H54 (cell line): Measurements from ENCODE around the gene DBNDD1.

Source experiments
- DNase-seq: peaks from one replicate; pipeline ENCODE4 v3.0.0; 2011; ENCODE audit warnings: low spot score, mixed read lengths; ENCODE audit not compliant: insufficient read length
- FAIRE-seq: peaks from 3 replicates; lab custom pipeline; 2011; peaks lifted over from hg19 to GRCh38; lab: Jason Lieb, UNC
- POLR2A ChIP-seq: IDR thresholded peaks from 2 replicates; pipeline ENCODE4 v1.6.1; 2011; ENCODE audit warnings: low read depth, mild to moderate bottlenecking, low read length

The DBNDD1 gene

DNA sequence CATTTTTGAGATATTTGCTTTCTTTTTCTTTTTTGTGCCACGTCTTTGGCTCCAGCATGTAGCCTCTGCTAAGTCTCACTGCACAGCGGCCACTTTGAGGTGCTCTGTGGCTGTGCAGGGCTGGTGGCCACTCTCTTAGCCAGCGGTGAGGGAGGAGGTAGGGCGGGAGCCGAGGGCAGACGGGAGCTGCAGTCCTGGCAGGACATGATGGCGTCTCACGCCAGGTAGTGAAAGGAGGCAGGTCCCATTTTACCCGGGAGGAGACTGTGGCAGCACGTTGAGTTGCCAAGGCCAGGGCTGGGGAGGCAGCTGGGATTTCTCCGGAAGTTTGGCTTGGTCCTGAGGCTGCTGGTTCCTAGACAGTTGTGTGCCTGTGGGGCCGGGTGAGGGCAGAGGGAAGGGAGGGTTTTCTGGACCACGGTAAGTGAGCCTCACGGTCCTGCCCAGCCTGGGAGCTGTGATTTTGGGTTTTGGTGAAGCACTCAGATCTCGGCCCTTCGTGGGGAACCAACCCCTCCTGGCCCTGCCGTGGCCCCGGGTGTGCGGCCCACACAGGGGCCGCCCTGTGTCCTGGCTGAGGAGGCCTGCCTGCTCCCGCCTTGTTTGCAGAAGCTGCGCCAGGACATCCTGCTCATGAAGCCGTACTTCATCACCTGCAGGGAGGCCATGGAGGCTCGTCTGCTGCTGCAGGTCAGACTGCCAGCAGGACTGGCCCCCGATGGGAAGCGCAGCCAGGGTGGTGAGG lies 56.3 kb downstream of the DBNDD1 start:
- FAIRE-seq (no peak), DNase-seq (no peak)
- TF ChIP-seq POLR2A = no peak

DNA sequence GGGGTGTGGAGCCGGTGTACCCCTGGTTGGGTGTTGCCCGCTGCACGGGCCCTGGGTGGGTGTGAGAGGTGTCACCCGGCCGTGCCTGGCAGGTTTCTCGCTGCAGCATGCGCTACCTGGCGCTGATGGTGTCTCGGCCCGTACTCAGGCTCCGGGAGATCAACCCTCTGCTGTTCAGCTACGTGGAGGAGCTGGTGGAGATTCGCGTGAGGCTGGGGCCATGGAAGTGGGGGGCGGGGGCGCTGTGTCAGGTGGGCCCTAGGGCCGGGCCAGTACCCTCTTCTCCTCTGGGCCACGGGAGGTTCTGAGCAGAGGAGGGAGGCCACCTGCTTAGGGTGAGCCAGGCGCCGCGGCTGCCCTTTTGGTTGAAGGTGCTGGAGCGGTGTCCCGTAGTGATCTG lies 57.3 kb downstream of the DBNDD1 start:
- DNase-seq (no peak), FAIRE-seq (no peak)
- TF ChIP-seq POLR2A = no peak

DNA sequence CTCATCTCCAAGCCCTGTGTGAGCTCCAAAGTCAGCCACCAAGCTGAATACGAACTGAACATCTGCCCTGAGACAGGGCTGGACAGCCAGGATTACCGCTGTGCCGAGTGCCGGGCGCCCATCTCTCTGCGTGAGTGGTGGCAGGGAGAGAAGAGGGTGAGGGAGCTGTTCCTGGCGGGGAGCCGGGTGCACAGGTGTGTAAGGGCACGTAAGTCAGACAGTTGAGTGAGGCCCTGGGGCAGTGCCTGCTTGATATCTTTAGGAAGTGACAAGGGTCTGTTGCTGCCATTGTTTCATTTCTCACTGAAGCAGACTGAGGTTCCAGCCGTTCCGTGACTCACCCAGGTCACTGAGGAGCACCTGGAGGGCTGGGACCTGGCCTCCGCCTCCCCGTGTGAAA lies 58.3 kb downstream of the DBNDD1 start:
- DNase-seq = no peak
- no peak for FAIRE-seq

DNA sequence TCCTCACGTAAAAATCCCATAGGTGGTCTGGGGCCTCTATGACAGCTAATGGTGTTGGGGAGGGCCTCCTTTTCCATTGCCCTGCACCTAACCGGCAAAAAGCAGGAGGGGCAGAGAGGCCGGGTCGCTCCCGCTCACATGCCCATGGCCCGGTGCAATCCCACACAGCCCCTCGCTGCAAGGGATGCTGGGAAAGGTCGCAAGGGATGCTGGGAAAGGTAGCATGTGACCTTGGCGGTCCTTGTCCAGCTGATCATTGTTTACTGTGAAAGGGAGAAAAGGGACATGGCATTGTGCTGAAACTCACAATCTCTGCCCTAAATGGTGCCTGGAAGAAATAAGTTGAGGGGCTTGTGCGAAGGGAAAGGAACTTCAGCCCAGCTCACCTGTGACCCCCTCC lies 60.7 kb downstream of the DBNDD1 start:
- DNase-seq = no peak
- no peak for TF ChIP-seq POLR2A

More for the DNA sequence above, 58.3 kb downstream of the DBNDD1 start:
- TF ChIP-seq POLR2A = no peak

DNA sequence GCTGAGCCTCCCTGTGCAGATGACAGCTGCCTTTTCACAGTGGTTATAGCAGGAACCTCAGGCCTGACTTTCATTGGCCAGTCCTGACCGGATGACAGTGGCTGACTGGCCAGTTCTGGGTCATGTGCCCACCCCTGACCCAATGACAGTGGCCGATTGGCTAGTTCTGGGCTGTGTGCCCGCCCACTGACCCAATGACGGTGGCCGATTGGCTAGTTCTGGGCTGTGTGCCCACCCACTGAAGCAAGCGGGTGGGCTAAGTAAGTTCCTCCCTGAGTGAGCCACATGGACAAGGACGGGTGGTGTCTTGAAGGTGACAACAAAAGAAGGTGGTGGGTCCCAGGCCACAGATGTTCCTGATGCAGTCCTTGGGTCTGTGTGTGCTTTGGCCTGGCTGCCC lies 61.2 kb downstream of the DBNDD1 start:
- DNase-seq (peak; percentile 85), FAIRE-seq (no peak)
- no peak for TF ChIP-seq POLR2A

More for the DNA sequence above, 60.7 kb downstream of the DBNDD1 start:
- FAIRE-seq = no peak

DNA sequence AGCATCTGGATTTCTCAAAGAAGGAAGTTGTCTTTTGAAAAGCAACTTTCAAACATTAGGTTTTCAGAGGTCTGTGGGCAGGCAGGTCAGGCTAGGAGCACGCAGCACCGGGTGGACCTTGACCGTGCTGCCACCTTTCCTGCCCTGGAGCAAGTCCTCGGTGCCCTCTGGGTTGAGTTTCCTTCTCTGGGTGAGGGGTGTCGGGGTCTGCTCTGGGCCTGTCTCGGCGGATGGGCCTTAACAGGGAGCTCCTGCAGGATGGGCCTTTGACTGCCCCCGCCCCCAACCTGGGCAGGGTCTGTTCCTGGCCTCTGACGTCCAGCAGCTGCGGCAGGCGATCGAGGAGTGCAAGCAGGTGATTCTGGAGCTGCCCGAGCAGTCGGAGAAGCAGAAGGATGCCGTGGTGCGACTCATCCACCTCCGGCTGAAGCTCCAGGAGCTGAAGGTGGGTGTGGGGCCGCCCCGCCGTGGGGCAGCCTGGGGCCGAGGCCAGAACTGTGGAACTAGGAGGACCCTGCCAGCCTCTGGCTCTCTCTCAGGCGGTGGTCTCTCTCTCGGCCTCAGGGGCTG lies 62.0 kb downstream of the DBNDD1 start:
- DNase-seq (no peak), FAIRE-seq (no peak)
- TF ChIP-seq POLR2A = no peak

DNA sequence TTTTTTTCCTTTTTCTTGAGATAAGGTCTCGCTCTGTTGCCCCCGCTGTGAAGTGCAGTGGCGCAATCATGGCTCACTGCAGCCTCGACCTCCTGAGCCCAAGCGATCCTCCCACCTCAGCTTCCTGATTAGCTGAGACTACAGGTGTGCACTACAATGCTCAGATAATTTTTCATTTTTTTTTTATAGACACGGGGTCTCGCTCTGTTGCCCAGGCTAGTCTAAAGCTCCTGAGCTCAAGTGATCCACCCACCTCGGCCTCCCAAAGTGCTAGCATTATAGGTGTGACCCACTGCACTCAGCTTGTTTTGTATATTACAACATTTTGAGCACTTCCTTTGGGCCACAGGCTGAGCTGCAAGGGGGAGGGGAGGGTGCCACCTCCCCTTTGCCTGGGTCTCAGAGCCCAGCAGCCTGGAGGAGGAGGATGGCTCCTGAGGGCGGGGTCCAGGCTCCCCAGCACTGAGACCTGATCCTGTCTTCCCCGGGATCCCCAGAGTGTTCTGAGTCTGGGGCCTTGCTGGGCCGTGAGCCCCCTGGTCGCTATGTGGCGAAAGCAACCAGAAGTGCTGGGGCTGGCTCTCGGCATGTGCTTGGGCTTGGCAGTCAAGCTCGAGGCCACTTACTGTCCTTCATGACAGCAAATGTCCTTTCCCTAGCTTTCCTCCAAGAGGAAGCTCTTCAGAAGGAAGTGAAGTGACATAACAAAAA lies 62.6 kb downstream of the DBNDD1 start:
- TF ChIP-seq POLR2A = no peak
- no peak for DNase-seq
- no peak for FAIRE-seq

DNA sequence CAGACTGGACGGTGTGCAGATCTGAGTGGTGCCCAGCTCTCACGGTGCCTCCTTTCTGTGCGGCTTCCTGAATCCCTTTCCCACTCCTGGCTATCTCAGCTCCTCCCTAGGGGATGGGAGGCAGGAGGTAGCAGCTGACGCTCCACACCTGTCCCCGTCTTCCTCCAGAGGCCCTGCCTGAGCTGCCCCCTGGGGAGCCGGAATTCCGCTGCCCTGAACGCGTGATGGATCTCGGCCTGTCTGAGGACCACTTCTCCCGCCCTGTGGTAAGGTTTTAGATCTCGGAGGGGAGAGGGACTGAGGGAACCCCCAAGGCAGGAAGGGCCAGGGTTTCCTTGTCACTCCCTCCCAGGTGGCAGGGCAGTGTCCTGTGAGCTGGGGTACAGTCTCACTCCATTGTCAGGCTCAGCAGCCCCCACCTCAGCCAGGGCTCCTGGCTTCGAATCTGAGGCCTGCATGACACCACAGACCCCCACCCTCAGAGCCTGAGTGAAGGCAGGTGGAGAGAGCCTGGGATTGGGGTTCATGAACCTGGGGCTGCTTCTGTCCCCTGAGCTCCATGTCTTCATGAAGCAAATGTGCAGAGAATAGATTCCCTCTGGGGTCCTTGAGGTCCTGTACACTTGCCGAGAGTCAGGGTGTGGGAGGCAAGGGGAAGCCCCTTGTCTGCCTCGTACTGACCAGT lies 64.1 kb downstream of the DBNDD1 start:
- no peak for DNase-seq
- FAIRE-seq = no peak
- TF ChIP-seq POLR2A = no peak
